ENCODE data around the gene CIP2A. TPM values are rescaled to one million over a fixed set of nuclear protein-coding genes. Genes with fewer than 3 reads are reported as not detected.

The CIP2A gene
- total RNA-seq, 1 experiment from 2014 or later: 26.9 TPM

- Histone ChIP-seq H3K9me3 (no peaks in the 10 kb centered on the region), H3K4me3 (ENCODE audit: low read depth, low read length) (no peak overlapping the region), H3K4me1 (peaks cover 20% of the 10 kb centered on the region), H3K36me3 (ENCODE audit: control insufficient read depth, insufficient read depth, low read length) (no peaks in the 10 kb centered on the region), H3K27me3 (replicated peaks; ENCODE audit: control insufficient read depth, insufficient read depth, low read length) (no peaks in the 10 kb centered on the region)
- TF ChIP-seq CTCF (IDR thresholded peaks at IDR 0.05; ENCODE audit: insufficient read depth in 1 of 2, low read depth in 1 of 2, low read length in 1 of 2, severe bottlenecking in 1 of 2, unreplicated experiment in 1 of 2): no peak
- BruUV-seq (replicated peaks): no TSS peak
- ChIA-PET CTCF (no interaction called here), POLR2A (no interaction called here)
- no peaks in the 10 kb centered on the region for H3K9me3 Mint-ChIP-seq (ENCODE audit: unreplicated experiment)
- no peak for DNase-seq
- no peak overlapping the region for H3K27ac Mint-ChIP-seq (ENCODE audit: unreplicated experiment)
- peaks cover 12% of the 10 kb centered on the region for H3K4me1 Mint-ChIP-seq (ENCODE audit: low read depth, unreplicated experiment)
- peaks cover 6% of the 10 kb centered on the region for H3K36me3 Mint-ChIP-seq (ENCODE audit: insufficient read depth, unreplicated experiment)
- no peak overlapping the region for H3K4me3 Mint-ChIP-seq (ENCODE audit: unreplicated experiment)
- H3K27me3 Mint-ChIP-seq (ENCODE audit: insufficient read depth, unreplicated experiment): no peaks in the 10 kb centered on the region
- intact Hi-C loops (cut with micrococcal nuclease; ENCODE audit: unreplicated experiment): no loop called here
Measured at GRCh38 chr3:108605491-108605890, 16.3 kb upstream of the CIP2A start.

- no TSS peak for BruUV-seq (replicated peaks)
- H3K27ac Mint-ChIP-seq (ENCODE audit: unreplicated experiment): no peak overlapping the region
- DNase-seq: no peak
- H3K4me3 Mint-ChIP-seq (ENCODE audit: unreplicated experiment): no peak overlapping the region
- H3K27me3 Mint-ChIP-seq (ENCODE audit: insufficient read depth, unreplicated experiment): no peaks in the 10 kb centered on the region
- no peaks in the 10 kb centered on the region for H3K9me3 Mint-ChIP-seq (ENCODE audit: unreplicated experiment)
- H3K27me3 ChIP-seq (replicated peaks; ENCODE audit: control insufficient read depth, insufficient read depth, low read length): no peaks in the 10 kb centered on the region
- POLR2A ChIA-PET: no interaction called here
- peaks cover 12% of the 10 kb centered on the region for H3K4me1 Mint-ChIP-seq (ENCODE audit: low read depth, unreplicated experiment)
- intact Hi-C loops (cut with micrococcal nuclease; ENCODE audit: unreplicated experiment): no loop called here
- no peaks in the 10 kb centered on the region for H3K9me3 ChIP-seq
- CTCF ChIA-PET: no interaction called here
- H3K36me3 ChIP-seq (ENCODE audit: control insufficient read depth, insufficient read depth, low read length): no peaks in the 10 kb centered on the region
- TF ChIP-seq CTCF (IDR thresholded peaks at IDR 0.05; ENCODE audit: insufficient read depth in 1 of 2, low read depth in 1 of 2, low read length in 1 of 2, severe bottlenecking in 1 of 2, unreplicated experiment in 1 of 2): no peak
- H3K4me1 ChIP-seq: peaks cover 20% of the 10 kb centered on the region
- peaks cover 6% of the 10 kb centered on the region for H3K36me3 Mint-ChIP-seq (ENCODE audit: insufficient read depth, unreplicated experiment)
- H3K4me3 ChIP-seq (ENCODE audit: low read depth, low read length): no peak overlapping the region
Measured at GRCh38 chr3:108605028-108605427, 15.8 kb upstream of the CIP2A start.

GRCh38 chr3:108603691-108604090 is 14.5 kb upstream of the CIP2A start:
- H3K4me3 Mint-ChIP-seq (ENCODE audit: unreplicated experiment): no peak overlapping the region
- no peaks in the 10 kb centered on the region for H3K27me3 Mint-ChIP-seq (ENCODE audit: insufficient read depth, unreplicated experiment)
- intact Hi-C loops (cut with micrococcal nuclease; ENCODE audit: unreplicated experiment): no loop called here
- DNase-seq: no peak
- no peaks in the 10 kb centered on the region for H3K9me3 ChIP-seq
- no peaks in the 10 kb centered on the region for H3K36me3 ChIP-seq (ENCODE audit: control insufficient read depth, insufficient read depth, low read length)
- H3K27me3 ChIP-seq (replicated peaks; ENCODE audit: control insufficient read depth, insufficient read depth, low read length): no peaks in the 10 kb centered on the region
- peaks cover 20% of the 10 kb centered on the region for H3K4me1 ChIP-seq
- ChIA-PET CTCF (no interaction called here), POLR2A (no interaction called here)
- no peaks in the 10 kb centered on the region for H3K36me3 Mint-ChIP-seq (ENCODE audit: insufficient read depth, unreplicated experiment)
- H3K4me3 ChIP-seq (ENCODE audit: low read depth, low read length): no peak overlapping the region
- TF ChIP-seq CTCF (IDR thresholded peaks at IDR 0.05; ENCODE audit: insufficient read depth in 1 of 2, low read depth in 1 of 2, low read length in 1 of 2, severe bottlenecking in 1 of 2, unreplicated experiment in 1 of 2): no peak
- no TSS peak for BruUV-seq (replicated peaks)
- H3K27ac Mint-ChIP-seq (ENCODE audit: unreplicated experiment): no peak overlapping the region
- H3K4me1 Mint-ChIP-seq (ENCODE audit: low read depth, unreplicated experiment): peaks cover 12% of the 10 kb centered on the region
- no peaks in the 10 kb centered on the region for H3K9me3 Mint-ChIP-seq (ENCODE audit: unreplicated experiment)

Data from Caco-2 (cell line).